ENCODE data around the gene HNRNPAB.
"Not testable (repeated sequence)": the region's sequence is repeated elsewhere in the genome, so short reads cannot be mapped to it uniquely, and the experiment has no call there.

HNRNPAB gene

GRCh38 chr5:178192787-178193186, 11.5 kb upstream of the HNRNPAB start:
- Histone ChIP-seq H3K79me1 (ENCODE audit: low read length) (no peaks in the 10 kb centered on the region), H2BK5ac (ENCODE audit: low read length) (no peak overlapping the region), H3K9ac (ENCODE audit: low read length) (no peak overlapping the region), H3K23ac (ENCODE audit: low read length) (no peak overlapping the region), H3K4ac (ENCODE audit: low read depth, low read length) (no peak overlapping the region), H3K4me1 (ENCODE audit: control insufficient read depth, low read depth, low read length) (no peaks in the 10 kb centered on the region), H3K4me2 (ENCODE audit: low read length) (no peak overlapping the region), H2AK5ac (ENCODE audit: low read length) (no peak overlapping the region), H3K36me3 (ENCODE audit: control insufficient read depth, insufficient read depth, low read length) (no peaks in the 10 kb centered on the region), H4K8ac (ENCODE audit: low read depth, low read length) (no peak overlapping the region), H3K18ac (ENCODE audit: low read length) (no peak overlapping the region), H3K56ac (ENCODE audit: low read length) (no peak overlapping the region), H4K5ac (ENCODE audit: low read length) (no peak overlapping the region), H3K27me3 (ENCODE audit: insufficient read depth, low read length, poor library complexity) (no peaks in the 10 kb centered on the region), H2BK15ac (replicated peaks; ENCODE audit: low read depth) (no peak overlapping the region), H2BK120ac (ENCODE audit: low read depth, low read length) (no peak overlapping the region), H3K4me3 (ENCODE audit: low read length) (no peak overlapping the region), H3K27ac (ENCODE audit: low read depth, low read length) (no peak overlapping the region), H3K79me2 (ENCODE audit: control insufficient read depth, insufficient read depth, low read length) (no peaks in the 10 kb centered on the region)
- no CpG with 5 or more reads among the region's 7 CpGs for WGBS (ENCODE audit: extremely low coverage, insufficient coverage, low lambda C conversion rate)
- DNase-seq = no peak

GRCh38 chr5:178193251-178193809, 11.0 kb upstream of the HNRNPAB start:
- DNase-seq = no peak
- Histone ChIP-seq H3K36me3 (ENCODE audit: control insufficient read depth, insufficient read depth, low read length) (no peaks in the 10 kb centered on the region), H3K79me1 (ENCODE audit: low read length) (no peaks in the 10 kb centered on the region), H3K4ac (ENCODE audit: low read depth, low read length) (no peak overlapping the region), H2BK5ac (ENCODE audit: low read length) (no peak overlapping the region), H4K8ac (ENCODE audit: low read depth, low read length) (no peak overlapping the region), H3K27me3 (ENCODE audit: insufficient read depth, low read length, poor library complexity) (no peaks in the 10 kb centered on the region), H2AK5ac (ENCODE audit: low read length) (no peak overlapping the region), H3K27ac (ENCODE audit: low read depth, low read length) (no peak overlapping the region), H3K56ac (ENCODE audit: low read length) (peak overlapping the region; percentile 27), H4K5ac (ENCODE audit: low read length) (no peak overlapping the region), H3K4me2 (ENCODE audit: low read length) (no peak overlapping the region), H3K4me3 (ENCODE audit: low read length) (no peak overlapping the region), H3K23ac (ENCODE audit: low read length) (no peak overlapping the region), H3K18ac (ENCODE audit: low read length) (no peak overlapping the region), H3K79me2 (ENCODE audit: control insufficient read depth, insufficient read depth, low read length) (no peaks in the 10 kb centered on the region), H3K4me1 (ENCODE audit: control insufficient read depth, low read depth, low read length) (no peaks in the 10 kb centered on the region), H2BK120ac (ENCODE audit: low read depth, low read length) (no peak overlapping the region), H3K9ac (ENCODE audit: low read length) (no peak overlapping the region), H2BK15ac (replicated peaks; ENCODE audit: low read depth) (no peak overlapping the region)
- WGBS (ENCODE audit: extremely low coverage, insufficient coverage, low lambda C conversion rate) = no CpG with 5 or more reads among the region's 8 CpGs

GRCh38 chr5:178194026-178194425, 10.3 kb upstream of the HNRNPAB start:
- Histone ChIP-seq H3K79me2 (ENCODE audit: control insufficient read depth, insufficient read depth, low read length) (no peaks in the 10 kb centered on the region), H4K5ac (ENCODE audit: low read length) (no peak overlapping the region), H2AK5ac (ENCODE audit: low read length) (no peak overlapping the region), H3K79me1 (ENCODE audit: low read length) (no peaks in the 10 kb centered on the region), H2BK15ac (replicated peaks; ENCODE audit: low read depth) (no peak overlapping the region), H3K4me2 (ENCODE audit: low read length) (no peak overlapping the region), H3K36me3 (ENCODE audit: control insufficient read depth, insufficient read depth, low read length) (no peaks in the 10 kb centered on the region), H3K4me3 (ENCODE audit: low read length) (no peak overlapping the region), H3K9ac (ENCODE audit: low read length) (no peak overlapping the region), H3K18ac (ENCODE audit: low read length) (no peak overlapping the region), H2BK120ac (ENCODE audit: low read depth, low read length) (no peak overlapping the region), H3K56ac (ENCODE audit: low read length) (no peak overlapping the region), H3K23ac (ENCODE audit: low read length) (no peak overlapping the region), H2BK5ac (ENCODE audit: low read length) (no peak overlapping the region), H3K27ac (ENCODE audit: low read depth, low read length) (no peak overlapping the region), H3K4me1 (ENCODE audit: control insufficient read depth, low read depth, low read length) (no peaks in the 10 kb centered on the region), H4K8ac (ENCODE audit: low read depth, low read length) (no peak overlapping the region), H3K27me3 (ENCODE audit: insufficient read depth, low read length, poor library complexity) (no peaks in the 10 kb centered on the region), H3K4ac (ENCODE audit: low read depth, low read length) (no peak overlapping the region)
- DNase-seq = no peak
- no CpG with 5 or more reads among the region's 7 CpGs for WGBS (ENCODE audit: extremely low coverage, insufficient coverage, low lambda C conversion rate)

- Histone ChIP-seq H2BK120ac (ENCODE audit: low read depth, low read length) (no peak overlapping the region), H3K4me3 (ENCODE audit: low read length) (no peak overlapping the region), H3K79me2 (ENCODE audit: control insufficient read depth, insufficient read depth, low read length) (no peaks in the 10 kb centered on the region), H3K23ac (ENCODE audit: low read length) (no peak overlapping the region), H3K4me1 (ENCODE audit: control insufficient read depth, low read depth, low read length) (no peaks in the 10 kb centered on the region), H2AK5ac (ENCODE audit: low read length) (no peak overlapping the region), H3K27me3 (ENCODE audit: insufficient read depth, low read length, poor library complexity) (no peaks in the 10 kb centered on the region), H2BK5ac (ENCODE audit: low read length) (no peak overlapping the region), H3K27ac (ENCODE audit: low read depth, low read length) (no peak overlapping the region), H3K36me3 (ENCODE audit: control insufficient read depth, insufficient read depth, low read length) (no peaks in the 10 kb centered on the region), H3K56ac (ENCODE audit: low read length) (no peak overlapping the region), H3K79me1 (ENCODE audit: low read length) (no peaks in the 10 kb centered on the region), H3K4me2 (ENCODE audit: low read length) (no peak overlapping the region), H3K9ac (ENCODE audit: low read length) (no peak overlapping the region), H2BK15ac (replicated peaks; ENCODE audit: low read depth) (no peak overlapping the region), H4K8ac (ENCODE audit: low read depth, low read length) (no peak overlapping the region), H3K18ac (ENCODE audit: low read length) (no peak overlapping the region), H3K4ac (ENCODE audit: low read depth, low read length) (no peak overlapping the region), H4K5ac (ENCODE audit: low read length) (no peak overlapping the region)
- DNase-seq = no peak
- WGBS (ENCODE audit: extremely low coverage, insufficient coverage, low lambda C conversion rate) = no CpG with 5 or more reads among the region's 7 CpGs
Observed at GRCh38 chr5:178196281-178196812, 8.0 kb upstream of the HNRNPAB start.

GRCh38 chr5:178196986-178197385, 7.3 kb upstream of the HNRNPAB start:
- H3K4ac ChIP-seq (ENCODE audit: low read depth, low read length) = no peak overlapping the region

GRCh38 chr5:178198151-178198550, 6.2 kb upstream of the HNRNPAB start:
- WGBS (ENCODE audit: extremely low coverage, insufficient coverage, low lambda C conversion rate) = no CpG with 5 or more reads among the region's 11 CpGs
- not testable (repeated sequence) for H3K27me3 ChIP-seq (ENCODE audit: insufficient read depth, low read length, poor library complexity); H2BK15ac ChIP-seq (replicated peaks; ENCODE audit: low read depth); H3K9ac ChIP-seq (ENCODE audit: low read length); DNase-seq; H2AK5ac ChIP-seq (ENCODE audit: low read length); H3K23ac ChIP-seq (ENCODE audit: low read length); H3K36me3 ChIP-seq (ENCODE audit: control insufficient read depth, insufficient read depth, low read length); H3K79me2 ChIP-seq (ENCODE audit: control insufficient read depth, insufficient read depth, low read length); H4K8ac ChIP-seq (ENCODE audit: low read depth, low read length); H2BK5ac ChIP-seq (ENCODE audit: low read length); H4K5ac ChIP-seq (ENCODE audit: low read length); H3K79me1 ChIP-seq (ENCODE audit: low read length); H3K4me1 ChIP-seq (ENCODE audit: control insufficient read depth, low read depth, low read length); H3K4me2 ChIP-seq (ENCODE audit: low read length); H3K27ac ChIP-seq (ENCODE audit: low read depth, low read length); H3K18ac ChIP-seq (ENCODE audit: low read length); H3K56ac ChIP-seq (ENCODE audit: low read length); H2BK120ac ChIP-seq (ENCODE audit: low read depth, low read length); H3K4me3 ChIP-seq (ENCODE audit: low read length); H3K4ac ChIP-seq (ENCODE audit: low read depth, low read length)

More at GRCh38 chr5:178196986-178197385, 7.3 kb upstream of the HNRNPAB start:
- no peak overlapping the region for H3K18ac ChIP-seq (ENCODE audit: low read length)
- no peaks in the 10 kb centered on the region for H3K27me3 ChIP-seq (ENCODE audit: insufficient read depth, low read length, poor library complexity)
- H2BK15ac ChIP-seq (replicated peaks; ENCODE audit: low read depth) = no peak overlapping the region
- no CpG with 5 or more reads among the region's 8 CpGs for WGBS (ENCODE audit: extremely low coverage, insufficient coverage, low lambda C conversion rate)
- H4K5ac ChIP-seq (ENCODE audit: low read length) = no peak overlapping the region
- no peak for DNase-seq
- H2AK5ac ChIP-seq (ENCODE audit: low read length) = no peak overlapping the region
- H2BK5ac ChIP-seq (ENCODE audit: low read length) = no peak overlapping the region
- H3K56ac ChIP-seq (ENCODE audit: low read length) = no peak overlapping the region
- no peak overlapping the region for H3K27ac ChIP-seq (ENCODE audit: low read depth, low read length)
- no peak overlapping the region for H3K23ac ChIP-seq (ENCODE audit: low read length)
- H3K79me2 ChIP-seq (ENCODE audit: control insufficient read depth, insufficient read depth, low read length) = no peaks in the 10 kb centered on the region
- H3K79me1 ChIP-seq (ENCODE audit: low read length) = no peaks in the 10 kb centered on the region
- H2BK120ac ChIP-seq (ENCODE audit: low read depth, low read length) = no peak overlapping the region
- no peaks in the 10 kb centered on the region for H3K4me1 ChIP-seq (ENCODE audit: control insufficient read depth, low read depth, low read length)
- no peak overlapping the region for H3K4me2 ChIP-seq (ENCODE audit: low read length)
- no peaks in the 10 kb centered on the region for H3K36me3 ChIP-seq (ENCODE audit: control insufficient read depth, insufficient read depth, low read length)
- no peak overlapping the region for H4K8ac ChIP-seq (ENCODE audit: low read depth, low read length)
- no peak overlapping the region for H3K9ac ChIP-seq (ENCODE audit: low read length)
- H3K4me3 ChIP-seq (ENCODE audit: low read length) = no peak overlapping the region

Measured in mesendoderm (in vitro differentiated cells).